HL-60 (cell line): ENCODE data around the gene DNAJB6.
"Not testable (repeated sequence)": the region's sequence is repeated elsewhere in the genome, so short reads cannot be mapped to it uniquely, and the experiment has no call there.

Source experiments
- TF ChIP-seq, protein P1 (sequence below): IDR thresholded peaks from one replicate; pipeline ENCODE4 v1.5.1; 2011; ENCODE audit warnings: low read length, control low read depth, inconsistent platforms; ENCODE audit not compliant: insufficient read depth
- TF ChIP-seq, protein P2 (sequence below): IDR thresholded peaks from 2 replicates; pipeline ENCODE4 v1.6.1; 2012; ENCODE audit warnings: low read depth; ENCODE audit not compliant: insufficient replicate concordance

DNA sequence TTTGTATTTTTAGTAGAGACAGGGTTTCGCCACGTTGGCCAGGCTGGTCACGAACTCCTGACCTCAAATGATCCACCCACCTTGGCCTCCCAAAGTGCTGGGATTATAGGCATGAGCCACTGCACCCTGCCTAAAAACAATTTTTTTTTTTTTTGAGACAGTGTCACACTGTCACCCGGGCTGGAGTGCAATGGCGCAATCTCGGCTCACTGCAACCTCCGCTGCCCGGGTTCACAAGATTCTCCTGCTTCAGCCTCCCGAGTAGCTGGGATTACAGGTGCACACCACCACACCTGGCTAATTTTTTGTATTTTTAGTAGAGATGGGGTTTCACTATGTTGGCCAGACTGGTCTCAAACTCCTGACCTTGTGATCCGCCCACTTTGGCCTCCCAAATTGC lies 6.2 kb upstream of the DNAJB6 start:
- TF ChIP-seq, protein P1, sequence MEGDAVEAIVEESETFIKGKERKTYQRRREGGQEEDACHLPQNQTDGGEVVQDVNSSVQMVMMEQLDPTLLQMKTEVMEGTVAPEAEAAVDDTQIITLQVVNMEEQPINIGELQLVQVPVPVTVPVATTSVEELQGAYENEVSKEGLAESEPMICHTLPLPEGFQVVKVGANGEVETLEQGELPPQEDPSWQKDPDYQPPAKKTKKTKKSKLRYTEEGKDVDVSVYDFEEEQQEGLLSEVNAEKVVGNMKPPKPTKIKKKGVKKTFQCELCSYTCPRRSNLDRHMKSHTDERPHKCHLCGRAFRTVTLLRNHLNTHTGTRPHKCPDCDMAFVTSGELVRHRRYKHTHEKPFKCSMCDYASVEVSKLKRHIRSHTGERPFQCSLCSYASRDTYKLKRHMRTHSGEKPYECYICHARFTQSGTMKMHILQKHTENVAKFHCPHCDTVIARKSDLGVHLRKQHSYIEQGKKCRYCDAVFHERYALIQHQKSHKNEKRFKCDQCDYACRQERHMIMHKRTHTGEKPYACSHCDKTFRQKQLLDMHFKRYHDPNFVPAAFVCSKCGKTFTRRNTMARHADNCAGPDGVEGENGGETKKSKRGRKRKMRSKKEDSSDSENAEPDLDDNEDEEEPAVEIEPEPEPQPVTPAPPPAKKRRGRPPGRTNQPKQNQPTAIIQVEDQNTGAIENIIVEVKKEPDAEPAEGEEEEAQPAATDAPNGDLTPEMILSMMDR = not testable (repeated sequence)
- TF ChIP-seq, protein P2, sequence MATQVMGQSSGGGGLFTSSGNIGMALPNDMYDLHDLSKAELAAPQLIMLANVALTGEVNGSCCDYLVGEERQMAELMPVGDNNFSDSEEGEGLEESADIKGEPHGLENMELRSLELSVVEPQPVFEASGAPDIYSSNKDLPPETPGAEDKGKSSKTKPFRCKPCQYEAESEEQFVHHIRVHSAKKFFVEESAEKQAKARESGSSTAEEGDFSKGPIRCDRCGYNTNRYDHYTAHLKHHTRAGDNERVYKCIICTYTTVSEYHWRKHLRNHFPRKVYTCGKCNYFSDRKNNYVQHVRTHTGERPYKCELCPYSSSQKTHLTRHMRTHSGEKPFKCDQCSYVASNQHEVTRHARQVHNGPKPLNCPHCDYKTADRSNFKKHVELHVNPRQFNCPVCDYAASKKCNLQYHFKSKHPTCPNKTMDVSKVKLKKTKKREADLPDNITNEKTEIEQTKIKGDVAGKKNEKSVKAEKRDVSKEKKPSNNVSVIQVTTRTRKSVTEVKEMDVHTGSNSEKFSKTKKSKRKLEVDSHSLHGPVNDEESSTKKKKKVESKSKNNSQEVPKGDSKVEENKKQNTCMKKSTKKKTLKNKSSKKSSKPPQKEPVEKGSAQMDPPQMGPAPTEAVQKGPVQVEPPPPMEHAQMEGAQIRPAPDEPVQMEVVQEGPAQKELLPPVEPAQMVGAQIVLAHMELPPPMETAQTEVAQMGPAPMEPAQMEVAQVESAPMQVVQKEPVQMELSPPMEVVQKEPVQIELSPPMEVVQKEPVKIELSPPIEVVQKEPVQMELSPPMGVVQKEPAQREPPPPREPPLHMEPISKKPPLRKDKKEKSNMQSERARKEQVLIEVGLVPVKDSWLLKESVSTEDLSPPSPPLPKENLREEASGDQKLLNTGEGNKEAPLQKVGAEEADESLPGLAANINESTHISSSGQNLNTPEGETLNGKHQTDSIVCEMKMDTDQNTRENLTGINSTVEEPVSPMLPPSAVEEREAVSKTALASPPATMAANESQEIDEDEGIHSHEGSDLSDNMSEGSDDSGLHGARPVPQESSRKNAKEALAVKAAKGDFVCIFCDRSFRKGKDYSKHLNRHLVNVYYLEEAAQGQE = not testable (repeated sequence)
